ENCODE data around the gene IGLL1.

DNA sequence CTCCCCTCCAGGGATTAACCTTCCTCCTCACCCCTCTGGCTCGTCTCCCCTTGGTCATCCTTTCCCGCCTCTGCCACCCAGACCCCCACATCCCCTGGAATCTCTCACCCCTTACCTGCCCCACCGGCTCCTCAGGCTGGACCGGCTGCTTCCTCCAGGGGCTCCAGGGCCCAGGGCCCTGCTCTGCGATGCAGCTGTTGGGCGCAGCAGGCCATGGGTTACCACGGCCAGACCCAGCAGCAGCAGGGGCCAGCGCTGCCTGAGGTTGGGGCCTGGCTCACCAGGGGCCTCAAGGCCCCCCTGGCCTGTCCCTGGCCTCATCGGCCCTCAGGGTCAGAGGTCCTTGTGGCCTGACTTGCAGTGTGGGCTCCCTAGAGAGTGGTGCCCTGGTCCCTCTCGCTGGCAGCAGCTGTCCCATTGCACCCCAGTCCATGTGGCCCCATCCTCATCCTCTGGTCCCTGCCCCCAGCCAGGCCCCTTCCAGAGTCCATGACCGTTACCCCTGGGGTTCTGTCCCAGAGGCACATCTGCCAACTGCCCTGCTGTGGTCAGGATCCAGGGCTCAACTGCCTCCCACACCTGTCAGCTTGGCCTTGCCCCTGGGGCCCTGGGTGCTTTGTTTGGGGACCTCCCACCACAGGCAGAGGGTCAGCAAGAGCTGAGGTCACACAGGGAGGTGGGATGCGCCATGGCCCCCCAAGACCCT is at the start of gene IGLL1:
- TF ChIP-seq, protein P1, sequence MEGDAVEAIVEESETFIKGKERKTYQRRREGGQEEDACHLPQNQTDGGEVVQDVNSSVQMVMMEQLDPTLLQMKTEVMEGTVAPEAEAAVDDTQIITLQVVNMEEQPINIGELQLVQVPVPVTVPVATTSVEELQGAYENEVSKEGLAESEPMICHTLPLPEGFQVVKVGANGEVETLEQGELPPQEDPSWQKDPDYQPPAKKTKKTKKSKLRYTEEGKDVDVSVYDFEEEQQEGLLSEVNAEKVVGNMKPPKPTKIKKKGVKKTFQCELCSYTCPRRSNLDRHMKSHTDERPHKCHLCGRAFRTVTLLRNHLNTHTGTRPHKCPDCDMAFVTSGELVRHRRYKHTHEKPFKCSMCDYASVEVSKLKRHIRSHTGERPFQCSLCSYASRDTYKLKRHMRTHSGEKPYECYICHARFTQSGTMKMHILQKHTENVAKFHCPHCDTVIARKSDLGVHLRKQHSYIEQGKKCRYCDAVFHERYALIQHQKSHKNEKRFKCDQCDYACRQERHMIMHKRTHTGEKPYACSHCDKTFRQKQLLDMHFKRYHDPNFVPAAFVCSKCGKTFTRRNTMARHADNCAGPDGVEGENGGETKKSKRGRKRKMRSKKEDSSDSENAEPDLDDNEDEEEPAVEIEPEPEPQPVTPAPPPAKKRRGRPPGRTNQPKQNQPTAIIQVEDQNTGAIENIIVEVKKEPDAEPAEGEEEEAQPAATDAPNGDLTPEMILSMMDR (IDR thresholded peaks at IDR 0.05; ENCODE audit: low read depth, low read length, missing input control), result no peak
- TF ChIP-seq RAD21 (IDR thresholded peaks at IDR 0.05) (no peak), ATF3 (IDR thresholded peaks at IDR 0.05) (no peak), YY1 (IDR thresholded peaks at IDR 0.05) (no peak), TAF1 (conservative IDR thresholded peaks at IDR 0.05) (no peak), GABPA (IDR thresholded peaks at IDR 0.05 in 1 of 2, conservative IDR thresholded peaks at IDR 0.05 in 1 of 2) (no peak), HNF4G (IDR thresholded peaks at IDR 0.05) (no peak), EGR1 (IDR thresholded peaks at IDR 0.05; ENCODE audit: low read depth in 2 of 2) (no peak), RXRA (IDR thresholded peaks at IDR 0.05) (no peak), FOXA1 (IDR thresholded peaks at IDR 0.05) (no peak)
- TF ChIP-seq, protein P2, sequence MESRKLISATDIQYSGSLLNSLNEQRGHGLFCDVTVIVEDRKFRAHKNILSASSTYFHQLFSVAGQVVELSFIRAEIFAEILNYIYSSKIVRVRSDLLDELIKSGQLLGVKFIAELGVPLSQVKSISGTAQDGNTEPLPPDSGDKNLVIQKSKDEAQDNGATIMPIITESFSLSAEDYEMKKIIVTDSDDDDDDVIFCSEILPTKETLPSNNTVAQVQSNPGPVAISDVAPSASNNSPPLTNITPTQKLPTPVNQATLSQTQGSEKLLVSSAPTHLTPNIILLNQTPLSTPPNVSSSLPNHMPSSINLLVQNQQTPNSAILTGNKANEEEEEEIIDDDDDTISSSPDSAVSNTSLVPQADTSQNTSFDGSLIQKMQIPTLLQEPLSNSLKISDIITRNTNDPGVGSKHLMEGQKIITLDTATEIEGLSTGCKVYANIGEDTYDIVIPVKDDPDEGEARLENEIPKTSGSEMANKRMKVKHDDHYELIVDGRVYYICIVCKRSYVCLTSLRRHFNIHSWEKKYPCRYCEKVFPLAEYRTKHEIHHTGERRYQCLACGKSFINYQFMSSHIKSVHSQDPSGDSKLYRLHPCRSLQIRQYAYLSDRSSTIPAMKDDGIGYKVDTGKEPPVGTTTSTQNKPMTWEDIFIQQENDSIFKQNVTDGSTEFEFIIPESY (IDR thresholded peaks at IDR 0.05), result no peak
- TF ChIP-seq, protein P3, sequence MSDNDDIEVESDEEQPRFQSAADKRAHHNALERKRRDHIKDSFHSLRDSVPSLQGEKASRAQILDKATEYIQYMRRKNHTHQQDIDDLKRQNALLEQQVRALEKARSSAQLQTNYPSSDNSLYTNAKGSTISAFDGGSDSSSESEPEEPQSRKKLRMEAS (IDR thresholded peaks at IDR 0.05), result no peak

All from liver (tissue), 3 donors.